ENCODE results near the gene EFHC2. TPM values are rescaled to one million over a fixed set of nuclear protein-coding genes. Genes with fewer than 3 reads are reported as not detected.
"Not testable (repeated sequence)": the region's sequence is repeated elsewhere in the genome, so short reads cannot be mapped to it uniquely, and the experiment has no call there.

The EFHC2 gene
- polyA plus RNA-seq, 4 donors: 8.6 to 12.2 (median 9.7) TPM

- no peak for DNase-seq (ENCODE audit: low read depth in 4 of 4, low spot score in 3 of 4)
Measured at GRCh38 chrX:44235534-44235933, 107.9 kb downstream of the EFHC2 start.

GRCh38 chrX:44234541-44234940 lies 108.9 kb downstream of the EFHC2 start:
- no peak for DNase-seq (ENCODE audit: low read depth in 4 of 4, low spot score in 3 of 4)

GRCh38 chrX:44234116-44234515 lies 109.4 kb downstream of the EFHC2 start:
- DNase-seq (ENCODE audit: low read depth in 4 of 4, low spot score in 3 of 4): no peak

- DNase-seq (ENCODE audit: low read depth in 4 of 4, low spot score in 3 of 4): no peak
Measured at GRCh38 chrX:44232081-44232480, 111.4 kb downstream of the EFHC2 start.

- no peak for DNase-seq (ENCODE audit: low read depth in 4 of 4, low spot score in 3 of 4)
Measured at GRCh38 chrX:44228621-44229020, 114.9 kb downstream of the EFHC2 start.

- no peak for DNase-seq (ENCODE audit: low read depth in 4 of 4, low spot score in 3 of 4)
Measured at GRCh38 chrX:44227991-44228390, 115.5 kb downstream of the EFHC2 start.

GRCh38 chrX:44225667-44226066 lies 117.8 kb downstream of the EFHC2 start:
- no peak for DNase-seq (ENCODE audit: low read depth in 4 of 4, low spot score in 3 of 4)

GRCh38 chrX:44224760-44225159 lies 118.7 kb downstream of the EFHC2 start:
- DNase-seq (ENCODE audit: low read depth in 4 of 4, low spot score in 3 of 4): no peak

- DNase-seq (ENCODE audit: low read depth in 4 of 4, low spot score in 3 of 4): no peak
Measured at GRCh38 chrX:44223150-44223549, 120.3 kb downstream of the EFHC2 start.

- DNase-seq (ENCODE audit: low read depth in 4 of 4, low spot score in 3 of 4): no peak
Measured at GRCh38 chrX:44218465-44218864, 125.0 kb downstream of the EFHC2 start.

GRCh38 chrX:44216171-44216570 lies 127.3 kb downstream of the EFHC2 start:
- DNase-seq (ENCODE audit: low read depth in 4 of 4, low spot score in 3 of 4): no peak

GRCh38 chrX:44203791-44204190 lies 139.7 kb downstream of the EFHC2 start:
- DNase-seq (ENCODE audit: low read depth in 4 of 4, low spot score in 3 of 4): no peak

GRCh38 chrX:44202596-44202995 lies 140.9 kb downstream of the EFHC2 start:
- no peak for DNase-seq (ENCODE audit: low read depth in 4 of 4, low spot score in 3 of 4)

GRCh38 chrX:44189116-44189515 lies 154.4 kb downstream of the EFHC2 start:
- DNase-seq (ENCODE audit: low read depth in 4 of 4, low spot score in 3 of 4): no peak

- DNase-seq (ENCODE audit: low read depth in 4 of 4, low spot score in 3 of 4): not testable (repeated sequence)
Measured at GRCh38 chrX:44187915-44188314, 155.6 kb downstream of the EFHC2 start.

GRCh38 chrX:44183329-44183728 lies 160.1 kb downstream of the EFHC2 start:
- no peak for DNase-seq (ENCODE audit: low read depth in 4 of 4, low spot score in 3 of 4)

- DNase-seq (ENCODE audit: low read depth in 4 of 4, low spot score in 3 of 4): no peak
Measured at GRCh38 chrX:44178274-44179053, 165.0 kb downstream of the EFHC2 start.

- no peak for DNase-seq (ENCODE audit: low read depth in 4 of 4, low spot score in 3 of 4)
Measured at GRCh38 chrX:44175455-44175854, 168.0 kb downstream of the EFHC2 start.

- DNase-seq (ENCODE audit: low read depth in 4 of 4, low spot score in 3 of 4): no peak
Measured at GRCh38 chrX:44174061-44174460, 169.4 kb downstream of the EFHC2 start.

GRCh38 chrX:44173219-44173618 lies 170.3 kb downstream of the EFHC2 start:
- no peak for DNase-seq (ENCODE audit: low read depth in 4 of 4, low spot score in 3 of 4)

GRCh38 chrX:44167116-44167515 lies 176.4 kb downstream of the EFHC2 start:
- DNase-seq (ENCODE audit: low read depth in 4 of 4, low spot score in 3 of 4): no peak

GRCh38 chrX:44162964-44163475 lies 180.5 kb downstream of the EFHC2 start:
- DNase-seq (ENCODE audit: low read depth in 4 of 4, low spot score in 3 of 4): no peak

- no peak for DNase-seq (ENCODE audit: low read depth in 4 of 4, low spot score in 3 of 4)
Measured at GRCh38 chrX:44157858-44158257, 185.6 kb downstream of the EFHC2 start.
